ENCODE results near the gene GGCT.
"Not testable (repeated sequence)": the region's sequence is repeated elsewhere in the genome, so short reads cannot be mapped to it uniquely, and the experiment has no call there.

GGCT gene

GRCh38 chr7:30504301-30505173 is at the start of gene GGCT:
Gene GGCT, minus strand, starts transcription at chr7:30504829. Its CDS starts 120 bp downstream, at chr7:30504709.
- peak; percentile 97 for DNase-seq

GRCh38 chr7:30553546-30553945 is 48.9 kb upstream of the GGCT start:
- no peak for DNase-seq

- DNase-seq = no peak
Observed at GRCh38 chr7:30553141-30553540, 48.5 kb upstream of the GGCT start.

GRCh38 chr7:30552330-30552729 is 47.7 kb upstream of the GGCT start:
- no peak for DNase-seq

- no peak for DNase-seq
Observed at GRCh38 chr7:30549931-30550493, 45.4 kb upstream of the GGCT start.

GRCh38 chr7:30548845-30549244 is 44.2 kb upstream of the GGCT start:
- DNase-seq = peak; percentile 21

GRCh38 chr7:30546596-30546995 is 42.0 kb upstream of the GGCT start:
- no peak for DNase-seq

- DNase-seq = no peak
Observed at GRCh38 chr7:30545791-30546555, 41.3 kb upstream of the GGCT start.

GRCh38 chr7:30543813-30544525 is 39.3 kb upstream of the GGCT start:
- DNase-seq = no peak

- DNase-seq = not testable (repeated sequence)
Observed at GRCh38 chr7:30543115-30543514, 38.5 kb upstream of the GGCT start.

GRCh38 chr7:30533886-30534285 is 29.3 kb upstream of the GGCT start:
- no peak for DNase-seq

GRCh38 chr7:30531286-30531685 is 26.7 kb upstream of the GGCT start:
- no peak for DNase-seq

GRCh38 chr7:30530373-30530772 is 25.7 kb upstream of the GGCT start:
- no peak for DNase-seq

- DNase-seq = no peak
Observed at GRCh38 chr7:30528779-30529178, 24.1 kb upstream of the GGCT start.

- not testable (repeated sequence) for DNase-seq
Observed at GRCh38 chr7:30527297-30527696, 22.7 kb upstream of the GGCT start.

GRCh38 chr7:30526163-30526562 is 21.5 kb upstream of the GGCT start:
- no peak for DNase-seq

- DNase-seq = no peak
Observed at GRCh38 chr7:30525429-30525828, 20.8 kb upstream of the GGCT start.

- no peak for DNase-seq
Observed at GRCh38 chr7:30524545-30524944, 19.9 kb upstream of the GGCT start.

- DNase-seq = no peak
Observed at GRCh38 chr7:30523466-30523865, 18.8 kb upstream of the GGCT start.

- DNase-seq = no peak
Observed at GRCh38 chr7:30522159-30522558, 17.5 kb upstream of the GGCT start.

GRCh38 chr7:30521532-30521931 is 16.9 kb upstream of the GGCT start:
- no peak for DNase-seq

GRCh38 chr7:30519122-30519521 is 14.5 kb upstream of the GGCT start:
- no peak for DNase-seq

- no peak for DNase-seq
Observed at GRCh38 chr7:30515761-30516160, 11.1 kb upstream of the GGCT start.

All from CD4-positive, alpha-beta T cell treated with Interleukin-15 for 1 hour (primary cell).